K562 (cell line): ENCODE measurements around the gene GRIK5.

Experiments
- CHD2 ChIP-seq: IDR thresholded peaks from 2 replicates; pipeline ENCODE4 v1.6.1; 2011; ENCODE audit warnings: low read depth, low read length
- CTCF ChIP-seq, 3 experiments: IDR thresholded peaks in 2 of 3; conservative IDR thresholded peaks in 1 of 3; 2 replicates each; pipeline ENCODE4 v1.5.1; 2011 to 2012; ENCODE audit warnings: low read length in 3 of 3, mild to moderate bottlenecking in 3 of 3, control low read depth in 2 of 3, improper control_type of control experiment in 1 of 3, inconsistent platforms in 1 of 3, low read depth in 1 of 3, mixed read lengths in 1 of 3, moderate library complexity in 1 of 3; ENCODE audit not compliant: insufficient read depth in 2 of 3
- FOXA1 ChIP-seq: fragments of 450-650 bp; IDR thresholded peaks from 2 replicates; pipeline ENCODE4 v1.6.1; 2016; ENCODE audit warnings: mild to moderate bottlenecking, borderline replicate concordance
- KLF6 ChIP-seq: fragments of 250-450 bp; sonication (Bioruptor Pico); IDR thresholded peaks from 2 replicates; pipeline ENCODE4 v1.4.0; 2020; ENCODE audit warnings: mild to moderate bottlenecking, moderate library complexity, borderline replicate concordance
- RNF219 ChIP-seq: fragments of 250-450 bp; sonication (Bioruptor Pico); IDR thresholded peaks from 2 replicates; pipeline ENCODE4 v1.5.0; 2022; ENCODE audit warnings: mild to moderate bottlenecking
- SREBF1 ChIP-seq: fragments of 150-350 bp; IDR thresholded peaks from 2 replicates; pipeline ENCODE4 v1.6.1; 2014; ENCODE audit warnings: antibody characterized with exemption, low read depth, low read length, borderline replicate concordance
- TCF7 ChIP-seq: sonication (generic); IDR thresholded peaks from 2 replicates; pipeline ENCODE4 v1.6.1; 2016; ENCODE audit warnings: antibody characterized with exemption, borderline replicate concordance
- ZFP91 ChIP-seq: sonication (generic); formaldehyde crosslinking; IDR thresholded peaks from 2 replicates; pipeline ENCODE4 v1.8.0; 2022; ENCODE audit warnings: mild to moderate bottlenecking, missing genetic modification reagents

GRCh38 chr19:42110658-42111057 lies 40.7 kb upstream of the GRIK5 start:
- TF ChIP-seq CHD2 (no peak), SREBF1 (no peak), RNF219 (no peak), KLF6 (CRISPR knock-in tag) (no peak), FOXA1 (no peak), TCF7 (no peak), ZFP91 (no peak), CTCF (IDR thresholded peaks at IDR 0.05 in 2 of 3, conservative IDR thresholded peaks at IDR 0.05 in 1 of 3; ENCODE audit: insufficient read depth in 2 of 3, low read depth in 1 of 3, low read length in 3 of 3) (no peak)
